HepG2 (cell line): ENCODE data around the gene SLC2A10. TPM values are rescaled to one million over a fixed set of nuclear protein-coding genes. Genes with fewer than 3 reads are reported as not detected.

Experiments used
- ARNT ChIP-seq: fragments of 450-650 bp; IDR thresholded peaks from 2 replicates; pipeline ENCODE4 v1.6.1; 2017
- ATF6 ChIP-seq: sonication (generic); formaldehyde crosslinking; conservative IDR thresholded peaks from 2 replicates; pipeline ENCODE4 v1.4.0; 2020; ENCODE audit warnings: missing genetic modification reagents
- FLYWCH1 ChIP-seq: sonication (generic); formaldehyde crosslinking; IDR thresholded peaks from 2 replicates; pipeline ENCODE4 v1.8.1; 2023; ENCODE audit warnings: mild to moderate bottlenecking, missing genetic modification reagents
- HNRNPL ChIP-seq: fragments of 200-400 bp; formaldehyde crosslinking; IDR thresholded peaks from 2 replicates; pipeline ENCODE4 v1.6.1; 2017; ENCODE audit warnings: mild to moderate bottlenecking, low read depth, low read length
- KDM5B ChIP-seq: sonication (generic); formaldehyde crosslinking; IDR thresholded peaks from 2 replicates; pipeline ENCODE4 v1.4.0; 2020; ENCODE audit warnings: missing genetic modification reagents, mild to moderate bottlenecking, borderline replicate concordance
- RXRB ChIP-seq: IDR thresholded peaks from 2 replicates; pipeline ENCODE4 v1.6.1; 2016; ENCODE audit warnings: borderline replicate concordance, missing genetic modification reagents, missing compliant biosample characterization
- SP140L ChIP-seq: sonication (generic); formaldehyde crosslinking; IDR thresholded peaks from 2 replicates; pipeline ENCODE4 v1.4.0; 2020; ENCODE audit warnings: missing genetic modification reagents, borderline replicate concordance
- SRSF9 ChIP-seq: fragments of 200-400 bp; formaldehyde crosslinking; IDR thresholded peaks from 2 replicates; pipeline ENCODE4 v1.6.1; 2018; ENCODE audit warnings: borderline replicate concordance, mild to moderate bottlenecking, low read depth, low read length; ENCODE audit not compliant: insufficient read depth, poor library complexity, severe bottlenecking
- TCF12 ChIP-seq, 2 experiments: fragments of 450-650 bp in 1 of 2; sonication (generic) in 1 of 2; formaldehyde crosslinking in 1 of 2; IDR thresholded peaks; 2 replicates each; pipeline versions ENCODE4 v1.6.1 to v1.8.0; 2017 to 2022; ENCODE audit warnings: antibody characterized with exemption in 1 of 2, mild to moderate bottlenecking in 1 of 2, missing genetic modification reagents in 1 of 2, moderate library complexity in 1 of 2
- ZNF143 ChIP-seq: sonication (generic); formaldehyde crosslinking; IDR thresholded peaks from 2 replicates; pipeline ENCODE4 v1.4.0; 2020; ENCODE audit warnings: missing genetic modification reagents
- ZNF224 ChIP-seq: sonication (generic); formaldehyde crosslinking; IDR thresholded peaks from 2 replicates; pipeline ENCODE4 v1.5.0; 2020; ENCODE audit warnings: mild to moderate bottlenecking, missing genetic modification reagents
- ZNF274 ChIP-seq: sonication (generic); formaldehyde crosslinking; IDR thresholded peaks from 2 replicates; pipeline ENCODE4 v1.5.1; 2020; ENCODE audit warnings: mild to moderate bottlenecking, missing genetic modification reagents
- ZNF275 ChIP-seq: sonication (generic); formaldehyde crosslinking; IDR thresholded peaks from 2 replicates; pipeline ENCODE4 v1.8.0; 2022; ENCODE audit warnings: missing genetic modification reagents, mild to moderate bottlenecking, inconsistent platforms, borderline replicate concordance
- ZNF543 ChIP-seq: sonication (generic); formaldehyde crosslinking; IDR thresholded peaks from 2 replicates; pipeline ENCODE4 v1.4.0; 2020; ENCODE audit warnings: mild to moderate bottlenecking, missing genetic modification reagents
- ZNF546 ChIP-seq: sonication (generic); formaldehyde crosslinking; conservative IDR thresholded peaks from 2 replicates; pipeline ENCODE4 v1.8.1; 2023; ENCODE audit warnings: mild to moderate bottlenecking, missing genetic modification reagents
- ZNF569 ChIP-seq: sonication (generic); formaldehyde crosslinking; IDR thresholded peaks from 2 replicates; pipeline ENCODE4 v1.5.0; 2020; ENCODE audit warnings: mild to moderate bottlenecking, missing genetic modification reagents, moderate library complexity, borderline replicate concordance
- ZNF652 ChIP-seq: IDR thresholded peaks from 2 replicates; pipeline ENCODE4 v1.6.1; 2016; ENCODE audit warnings: low read depth, borderline replicate concordance
- polyA plus RNA-seq, 8 experiments: library from polyadenylated mRNA; depleted of rRNA in 3 of 8; stranded (reverse) in 7 of 8; unstranded in 1 of 8; fragments of >200 nt; fragmentation: Illumina TruSeq in 4 of 8; extraction: Trizol in 4 of 8; gene quantifications; 2 replicates each; pipeline versions ENCODE4 v1.2.1 to v1.2.3, GENCODE V29; 2011 to 2016; ENCODE audit warnings: low read depth in 4 of 8, missing spikeins in 1 of 8, mixed read lengths in 1 of 8; ENCODE audit not compliant: insufficient read depth in 1 of 8
- total RNA-seq, 5 experiments: library from RNA; depleted of rRNA; stranded (reverse); fragments of >200 nt; fragmentation: Illumina TruSeq; extraction: Trizol; gene quantifications; 2 replicates each; pipeline ENCODE4 v1.2.3, GENCODE V29; 2016; ENCODE audit warnings: low read depth in 1 of 5
- TF ChIP-seq, protein P1 (sequence below): sonication (generic); formaldehyde crosslinking; IDR thresholded peaks from 2 replicates; pipeline ENCODE4 v1.8.0; 2022; ENCODE audit warnings: mild to moderate bottlenecking, missing genetic modification reagents, moderate library complexity
- TF ChIP-seq, protein P2 (sequence below), 2 experiments: sonication (generic) in 1 of 2; formaldehyde crosslinking in 1 of 2; IDR thresholded peaks; 2 replicates each; pipeline versions ENCODE4 v1.4.0 to v1.6.1; 2018 to 2020; ENCODE audit warnings: missing genetic modification reagents in 2 of 2, borderline replicate concordance in 1 of 2, low read depth in 1 of 2, mild to moderate bottlenecking in 1 of 2, missing biosample characterization in 1 of 2
- TF ChIP-seq, protein P3 (sequence below): sonication (generic); formaldehyde crosslinking; IDR thresholded peaks from 2 replicates; pipeline ENCODE4 v1.4.0; 2020; ENCODE audit warnings: mild to moderate bottlenecking, missing genetic modification reagents, borderline replicate concordance

SLC2A10 gene
- total and polyA plus RNA-seq, 2 of the 13 experiments (the other 11 are each of a cell fraction or from before 2014, with no cell fraction given) = 16.0 to 18.4 TPM

DNA sequence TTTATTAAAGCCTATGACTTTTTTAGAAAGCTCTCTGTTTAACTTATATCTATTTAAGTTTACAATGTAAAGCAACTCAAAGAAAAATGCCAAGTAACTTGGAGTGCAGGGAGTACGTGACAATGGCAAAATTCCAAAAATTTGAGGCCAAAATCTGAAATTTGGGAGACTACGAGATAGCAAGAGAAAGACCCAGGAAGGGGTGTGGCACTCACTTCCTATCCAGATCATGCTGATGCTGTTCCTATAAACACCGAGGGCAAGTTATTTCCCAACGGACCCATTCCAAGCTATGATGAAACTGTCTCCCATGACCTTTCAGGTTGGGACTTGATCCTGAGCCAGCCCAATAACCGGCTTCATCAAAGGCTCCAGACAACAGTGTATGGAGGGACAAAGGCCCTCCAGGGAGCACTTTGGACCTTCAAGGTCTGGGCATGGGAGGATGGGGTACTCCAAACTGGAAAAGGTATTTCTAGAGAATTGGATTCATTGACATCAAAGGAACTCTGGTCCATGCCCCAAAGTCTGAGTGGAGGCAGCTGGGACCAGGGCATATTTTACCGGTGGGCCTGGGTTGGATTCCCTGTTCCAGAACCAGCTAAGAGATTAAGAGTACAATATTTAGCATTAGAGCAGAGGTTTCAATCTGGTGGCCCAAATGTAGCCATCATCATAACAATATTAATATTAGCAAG is 42.5 kb upstream of the SLC2A10 start (continued):
- TF ChIP-seq ZNF143 (CRISPR knock-in tag) = peak; percentile 78
- TF ChIP-seq RXRB (CRISPR knock-in tag) = peak; percentile 100
- TF ChIP-seq TCF12 (IDR thresholded peaks at IDR 0.05) = no peak
- TF ChIP-seq TCF12 (CRISPR knock-in tag; IDR thresholded peaks at IDR 0.05) = peak; percentile 100
- peak; percentile 76; the same call in 1 of the 2 replicates for TF ChIP-seq ZNF652 (CRISPR knock-in tag)
- TF ChIP-seq FLYWCH1 = no peak
- peak; percentile 98 for TF ChIP-seq ZNF275 (CRISPR knock-in tag)
- TF ChIP-seq, protein P1, sequence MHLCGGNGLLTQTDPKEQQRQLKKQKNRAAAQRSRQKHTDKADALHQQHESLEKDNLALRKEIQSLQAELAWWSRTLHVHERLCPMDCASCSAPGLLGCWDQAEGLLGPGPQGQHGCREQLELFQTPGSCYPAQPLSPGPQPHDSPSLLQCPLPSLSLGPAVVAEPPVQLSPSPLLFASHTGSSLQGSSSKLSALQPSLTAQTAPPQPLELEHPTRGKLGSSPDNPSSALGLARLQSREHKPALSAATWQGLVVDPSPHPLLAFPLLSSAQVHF (CRISPR knock-in tag) = no peak; the same call in 1 of the 2 replicates
- TF ChIP-seq KDM5B = peak; percentile 48; the same call in 1 of the 2 replicates
- TF ChIP-seq, protein P2, sequence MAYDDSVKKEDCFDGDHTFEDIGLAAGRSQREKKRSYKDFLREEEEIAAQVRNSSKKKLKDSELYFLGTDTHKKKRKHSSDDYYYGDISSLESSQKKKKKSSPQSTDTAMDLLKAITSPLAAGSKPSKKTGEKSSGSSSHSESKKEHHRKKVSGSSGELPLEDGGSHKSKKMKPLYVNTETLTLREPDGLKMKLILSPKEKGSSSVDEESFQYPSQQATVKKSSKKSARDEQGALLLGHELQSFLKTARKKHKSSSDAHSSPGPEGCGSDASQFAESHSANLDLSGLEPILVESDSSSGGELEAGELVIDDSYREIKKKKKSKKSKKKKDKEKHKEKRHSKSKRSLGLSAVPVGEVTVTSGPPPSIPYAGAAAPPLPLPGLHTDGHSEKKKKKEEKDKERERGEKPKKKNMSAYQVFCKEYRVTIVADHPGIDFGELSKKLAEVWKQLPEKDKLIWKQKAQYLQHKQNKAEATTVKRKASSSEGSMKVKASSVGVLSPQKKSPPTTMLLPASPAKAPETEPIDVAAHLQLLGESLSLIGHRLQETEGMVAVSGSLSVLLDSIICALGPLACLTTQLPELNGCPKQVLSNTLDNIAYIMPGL (CRISPR knock-in tag; IDR thresholded peaks at IDR 0.05; ENCODE audit: borderline replicate concordance in 1 of 2, low read depth in 1 of 2) = peak; percentile 73 to 80; a peak in 3 of 4 replicates
- TF ChIP-seq SP140L (CRISPR knock-in tag) = peak; percentile 95; the same call in 1 of the 2 replicates
- no peak for TF ChIP-seq SRSF9
- TF ChIP-seq ZNF224 (CRISPR knock-in tag) = 0 out of 2 replicates have a peak, but pooled peaks have one; percentile 35
- TF ChIP-seq, protein P3, sequence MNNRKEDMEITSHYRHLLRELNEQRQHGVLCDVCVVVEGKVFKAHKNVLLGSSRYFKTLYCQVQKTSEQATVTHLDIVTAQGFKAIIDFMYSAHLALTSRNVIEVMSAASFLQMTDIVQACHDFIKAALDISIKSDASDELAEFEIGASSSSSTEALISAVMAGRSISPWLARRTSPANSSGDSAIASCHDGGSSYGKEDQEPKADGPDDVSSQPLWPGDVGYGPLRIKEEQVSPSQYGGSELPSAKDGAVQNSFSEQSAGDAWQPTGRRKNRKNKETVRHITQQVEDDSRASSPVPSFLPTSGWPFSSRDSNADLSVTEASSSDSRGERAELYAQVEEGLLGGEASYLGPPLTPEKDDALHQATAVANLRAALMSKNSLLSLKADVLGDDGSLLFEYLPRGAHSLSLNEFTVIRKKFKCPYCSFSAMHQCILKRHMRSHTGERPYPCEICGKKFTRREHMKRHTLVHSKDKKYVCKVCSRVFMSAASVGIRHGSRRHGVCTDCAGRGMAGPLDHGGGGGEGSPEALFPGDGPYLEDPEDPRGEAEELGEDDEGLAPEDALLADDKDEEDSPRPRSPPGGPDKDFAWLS = peak; percentile 98
- TF ChIP-seq ZNF274 (CRISPR knock-in tag) = peak; percentile 75; the same call in 1 of the 2 replicates
- TF ChIP-seq ZNF546 (CRISPR knock-in tag) = 0 out of 2 replicates have a peak, but pooled peaks have one; percentile 62
- TF ChIP-seq ZNF543 (CRISPR knock-in tag) = peak; percentile 94; the same call in 1 of the 2 replicates
- no peak for TF ChIP-seq ARNT
- TF ChIP-seq ATF6 (CRISPR knock-in tag) = no peak
- peak; percentile 95; the same call in 1 of the 2 replicates for TF ChIP-seq ZNF569 (CRISPR knock-in tag)
- 0 out of 2 replicates have a peak, but pooled peaks have one; percentile 48 for TF ChIP-seq HNRNPL
